GM12872 (cell line): Measurements from ENCODE around the gene ZBTB7A.

Experiments used
- TF ChIP-seq, protein P1 (sequence below): IDR thresholded peaks from 3 replicates; pipeline ENCODE4 v1.5.1; 2011; ENCODE audit warnings: low read depth, mild to moderate bottlenecking, low read length, moderate library complexity; ENCODE audit not compliant: insufficient read depth

The ZBTB7A gene

DNA sequence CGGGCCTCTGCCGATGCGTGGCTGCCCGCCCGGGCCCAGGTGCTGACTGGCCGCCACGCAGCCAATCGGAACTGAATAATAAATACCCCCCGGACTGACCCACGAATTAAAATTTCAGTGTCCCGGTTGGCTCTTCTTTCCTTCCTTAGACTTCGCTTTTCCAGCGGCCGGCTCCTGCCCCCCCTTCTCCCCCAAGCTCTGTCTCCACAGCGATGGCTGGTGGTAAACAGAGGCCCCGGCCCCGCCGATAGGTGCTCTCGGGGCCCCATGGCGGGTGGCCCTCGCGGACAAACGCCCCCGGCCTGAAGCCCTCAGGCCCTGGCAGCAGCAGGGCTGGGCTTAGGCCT, 2.6 kb downstream of the ZBTB7A start:
- TF ChIP-seq, protein P1, sequence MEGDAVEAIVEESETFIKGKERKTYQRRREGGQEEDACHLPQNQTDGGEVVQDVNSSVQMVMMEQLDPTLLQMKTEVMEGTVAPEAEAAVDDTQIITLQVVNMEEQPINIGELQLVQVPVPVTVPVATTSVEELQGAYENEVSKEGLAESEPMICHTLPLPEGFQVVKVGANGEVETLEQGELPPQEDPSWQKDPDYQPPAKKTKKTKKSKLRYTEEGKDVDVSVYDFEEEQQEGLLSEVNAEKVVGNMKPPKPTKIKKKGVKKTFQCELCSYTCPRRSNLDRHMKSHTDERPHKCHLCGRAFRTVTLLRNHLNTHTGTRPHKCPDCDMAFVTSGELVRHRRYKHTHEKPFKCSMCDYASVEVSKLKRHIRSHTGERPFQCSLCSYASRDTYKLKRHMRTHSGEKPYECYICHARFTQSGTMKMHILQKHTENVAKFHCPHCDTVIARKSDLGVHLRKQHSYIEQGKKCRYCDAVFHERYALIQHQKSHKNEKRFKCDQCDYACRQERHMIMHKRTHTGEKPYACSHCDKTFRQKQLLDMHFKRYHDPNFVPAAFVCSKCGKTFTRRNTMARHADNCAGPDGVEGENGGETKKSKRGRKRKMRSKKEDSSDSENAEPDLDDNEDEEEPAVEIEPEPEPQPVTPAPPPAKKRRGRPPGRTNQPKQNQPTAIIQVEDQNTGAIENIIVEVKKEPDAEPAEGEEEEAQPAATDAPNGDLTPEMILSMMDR, result no peak

GRCh38 chr19:4063369-4064148, 3.1 kb downstream of the ZBTB7A start:
- TF ChIP-seq, protein P1, result no peak

- TF ChIP-seq, protein P1, result no peak
Observed at GRCh38 chr19:4062419-4063368, 4.0 kb downstream of the ZBTB7A start.

DNA sequence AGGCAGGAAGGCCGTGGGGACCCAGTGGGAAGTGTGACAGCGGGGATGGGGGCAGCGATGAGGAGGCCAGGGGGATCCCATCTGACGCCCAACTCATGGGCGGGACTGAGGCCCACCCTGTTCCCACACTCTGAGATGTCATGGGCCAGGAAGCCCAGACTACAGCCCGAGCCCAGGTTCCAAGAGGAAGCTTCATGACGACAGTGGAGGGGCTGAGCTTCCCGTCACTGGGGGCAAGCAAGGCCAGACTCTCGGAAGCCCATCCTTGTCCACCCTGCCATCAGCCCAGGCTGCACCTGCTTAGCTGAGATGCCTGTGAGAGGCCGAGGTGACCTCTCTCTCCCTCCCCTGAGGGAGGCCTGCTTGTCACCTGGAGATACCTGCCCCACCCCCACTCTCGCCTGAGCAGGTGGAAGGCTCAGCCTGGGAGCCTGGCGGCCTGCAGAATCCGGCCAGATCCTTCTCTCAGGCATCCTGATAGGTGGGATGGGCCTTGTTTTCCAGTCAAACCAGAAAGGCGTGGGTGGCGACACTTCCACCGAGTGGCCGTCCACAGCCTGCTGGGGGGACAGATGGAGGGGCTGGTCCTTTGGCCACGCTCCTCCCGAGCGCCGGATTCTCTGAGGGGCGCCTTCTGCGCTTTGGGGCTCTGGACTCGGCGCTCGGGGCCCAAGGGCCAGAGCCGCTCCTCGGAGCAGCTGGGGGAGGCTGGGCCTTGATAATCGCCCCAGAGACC, 4.8 kb downstream of the ZBTB7A start:
- TF ChIP-seq, protein P1, result no peak

DNA sequence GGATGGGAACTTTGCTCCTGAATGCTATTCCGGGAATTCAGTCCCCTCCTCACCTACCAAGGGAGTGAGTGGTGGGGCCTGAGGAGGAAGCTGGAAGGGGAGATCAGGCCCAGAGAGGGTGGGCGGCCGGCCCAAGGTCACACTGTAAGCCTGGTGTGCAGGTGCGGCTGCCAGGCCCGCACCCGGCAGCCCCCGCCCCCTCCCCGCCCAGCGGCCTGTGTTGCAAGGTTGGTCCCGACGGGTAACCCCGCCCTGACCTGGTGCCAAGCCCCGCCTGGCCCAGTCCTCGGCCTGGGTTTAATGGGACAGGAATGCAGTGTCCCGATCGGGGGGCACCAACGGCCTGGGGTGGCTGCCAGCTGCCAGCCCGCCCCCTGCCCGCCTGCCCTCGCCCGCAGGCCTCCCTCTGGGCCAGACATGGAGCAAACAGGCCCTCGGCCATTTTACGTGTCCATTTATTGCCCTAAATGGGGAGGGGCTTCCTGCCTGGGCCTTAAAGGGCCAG, 5.5 kb downstream of the ZBTB7A start:
- TF ChIP-seq, protein P1, result no peak

DNA sequence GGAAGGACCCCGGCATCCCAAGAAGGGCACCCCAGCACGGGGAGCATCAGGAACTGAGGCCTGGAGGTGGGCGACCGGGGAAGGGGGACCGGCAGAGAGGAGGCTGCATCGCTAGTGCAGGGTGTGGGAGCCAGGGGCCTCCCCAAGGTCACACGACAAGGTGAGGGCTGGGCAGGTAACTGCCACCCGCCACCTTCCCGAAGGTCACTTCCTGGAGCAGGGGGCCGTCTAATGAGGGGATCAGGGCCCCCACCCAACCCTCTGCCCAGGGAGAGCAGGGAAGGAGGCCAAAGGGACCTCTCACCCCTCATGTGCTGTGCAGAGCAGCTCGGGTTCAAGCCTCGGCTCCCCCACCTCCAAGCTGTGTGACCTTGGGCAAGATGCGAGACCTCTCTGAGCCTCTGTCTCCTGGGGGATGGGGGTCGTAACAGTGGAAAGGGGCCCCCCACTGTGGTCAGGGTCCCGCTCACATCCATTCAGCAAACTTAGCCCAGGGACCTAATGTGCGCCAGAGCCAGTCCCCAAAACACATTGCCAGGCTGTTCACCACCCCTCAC, 6.0 kb downstream of the ZBTB7A start:
- TF ChIP-seq, protein P1, result no peak
